GM23248 (cell line): ENCODE results near the gene RAB8A. TPM values are rescaled to one million over a fixed set of nuclear protein-coding genes. Genes with fewer than 3 reads are reported as not detected.
A peak's percentile ranks its signal among the peaks of the same experiment; 100 is the strongest.
"Not testable (repeated sequence)": the region's sequence is repeated elsewhere in the genome, so short reads cannot be mapped to it uniquely, and the experiment has no call there.

Experiments
- DNase-seq: peaks from one replicate; pipeline ENCODE4 v3.0.0-alpha.2; 2015
- H2AFZ ChIP-seq: fragments of 200-600 bp; sonication (generic); 2 replicates; pipeline ENCODE4 v1.6.1; 2016; ENCODE audit warnings: antibody characterized with exemption
- H3F3A ChIP-seq: fragments of 200-600 bp; sonication (generic); 2 replicates; pipeline ENCODE4 v1.6.1; 2016; ENCODE audit warnings: mild to moderate bottlenecking, antibody characterized with exemption, mixed run types; ENCODE audit not compliant: insufficient read depth
- H3K27ac ChIP-seq: fragments of 200-600 bp; sonication (generic); 2 replicates; pipeline ENCODE4 v1.5.1; 2016; ENCODE audit warnings: mild to moderate bottlenecking
- H3K27me3 ChIP-seq: fragments of 200-600 bp; sonication (generic); replicated peaks from 2 replicates; pipeline ENCODE4 v1.6.1; 2016; ENCODE audit warnings: mild to moderate bottlenecking; ENCODE audit not compliant: insufficient read depth
- H3K36me3 ChIP-seq: fragments of 200-600 bp; sonication (generic); 2 replicates; pipeline ENCODE4 v1.6.1; 2016; ENCODE audit warnings: low read depth, mild to moderate bottlenecking
- H3K4me1 ChIP-seq: fragments of 200-600 bp; sonication (generic); 2 replicates; pipeline ENCODE4 v1.6.1; 2016; ENCODE audit warnings: mild to moderate bottlenecking; ENCODE audit not compliant: insufficient read depth
- H3K4me2 ChIP-seq: fragments of 200-600 bp; sonication (generic); one replicate; pipeline ENCODE4 v1.6.1; 2016; ENCODE audit warnings: mild to moderate bottlenecking; ENCODE audit not compliant: unreplicated experiment
- H3K4me3 ChIP-seq: fragments of 200-600 bp; sonication (generic); 2 replicates; pipeline ENCODE4 v1.5.1; 2016; ENCODE audit warnings: mild to moderate bottlenecking
- H3K79me2 ChIP-seq: fragments of 200-600 bp; sonication (generic); 2 replicates; pipeline ENCODE4 v1.6.1; 2016; ENCODE audit warnings: mild to moderate bottlenecking; ENCODE audit not compliant: insufficient read depth
- H3K9ac ChIP-seq: fragments of 200-600 bp; sonication (generic); 2 replicates; pipeline ENCODE4 v1.6.1; 2016; ENCODE audit warnings: mild to moderate bottlenecking
- H3K9me2 ChIP-seq: fragments of 200-600 bp; sonication (generic); 2 replicates; pipeline ENCODE4 v1.6.1; 2016; ENCODE audit warnings: mixed run types, mild to moderate bottlenecking, moderate library complexity; ENCODE audit not compliant: insufficient read depth
- H3K9me3 ChIP-seq: fragments of 200-600 bp; sonication (generic); one replicate; pipeline ENCODE4 v1.6.1; 2017; ENCODE audit warnings: low read depth
- H4K20me1 ChIP-seq: fragments of 200-600 bp; sonication (generic); 2 replicates; pipeline ENCODE4 v1.6.0; 2016; ENCODE audit not compliant: insufficient read depth
- EZH2 ChIP-seq: fragments of 200-600 bp; sonication (generic); IDR thresholded peaks from 2 replicates; pipeline ENCODE4 v1.6.1; 2018; ENCODE audit warnings: antibody characterized with exemption, mild to moderate bottlenecking; ENCODE audit not compliant: insufficient read depth, poor library complexity, severe bottlenecking
- EZH2phosphoT487 ChIP-seq: fragments of 200-600 bp; sonication (generic); IDR thresholded peaks from 2 replicates; pipeline ENCODE4 v1.6.1; 2018; ENCODE audit warnings: antibody characterized with exemption, moderate library complexity, mild to moderate bottlenecking, low read depth; ENCODE audit not compliant: insufficient read depth
- WGBS, 2 experiments: methylation state at CpG; one replicate each; pipeline ENCODE4 v1.1.6; 2015 to 2017; ENCODE audit warnings: low lambda C conversion rate in 2 of 2, low coverage in 1 of 2; ENCODE audit errors: missing lambda C conversion rate in 2 of 2; 5-methylcytosine and 5-hydroxymethylcytosine counted together
- in situ Hi-C: fragments of 300-500 bp; cut with MboI; formaldehyde crosslinking; loops from 2 replicates; pipeline ENCODE4 v1.15.0; 2020
- polyA plus RNA-seq: library from polyadenylated mRNA; unstranded; fragments of >200 nt; fragmentation: Nextera tagmentation; extraction: Ambion mirVana; gene quantifications from 2 replicates; pipeline ENCODE4 v1.2.1, GENCODE V29; 2016
- total RNA-seq: library from RNA; depleted of rRNA; stranded (reverse); fragments of >200 nt; shearing (Covaris generic); gene quantifications from 2 replicates; pipeline ENCODE4 v1.2.3, GENCODE V29; 2014

Gene RAB8A
- total and polyA plus RNA-seq, 2 experiments from 2014 or later = 42.6 to 112 TPM

- DNase-seq = no peak
- Histone ChIP-seq H4K20me1 (peaks cover 5% of the 10 kb centered on the region; the same call in 1 of the 2 replicates), H2AFZ (no peak overlapping the region), H3K4me2 (no peak overlapping the region), H3K9ac (peak overlapping the region; percentile 0; the same call in 1 of the 2 replicates), H3K27me3 (no peaks in the 10 kb centered on the region), H3F3A (peaks cover 89% of the 10 kb centered on the region), H3K4me3 (no peak overlapping the region), H3K36me3 (peaks cover 86% of the 10 kb centered on the region), H3K4me1 (peaks cover 26% of the 10 kb centered on the region), H3K79me2 (peaks cover 100% of the 10 kb centered on the region), H3K9me3 (no peaks in the 10 kb centered on the region), H3K9me2 (no peaks in the 10 kb centered on the region), H3K27ac (peak overlapping the region; percentile 99)
- 87 to 92% methylated on average over 11 of the region's 11 CpGs for WGBS, 2 experiments
- in situ Hi-C loops = no loop called here
- TF ChIP-seq EZH2 = no peak
- no peak for TF ChIP-seq EZH2phosphoT487
Observed at GRCh38 chr19:16084067-16084685, 27.5 kb upstream of the RAB8A start.

GRCh38 chr19:16085115-16085514 is 26.6 kb upstream of the RAB8A start:
- Histone ChIP-seq H3K27me3 (no peaks in the 10 kb centered on the region), H3K9me3 (no peaks in the 10 kb centered on the region), H3K79me2 (peaks cover 100% of the 10 kb centered on the region), H3K27ac (peak overlapping the region; percentile 99), H3K4me2 (no peak overlapping the region), H3K4me1 (peaks cover 17% of the 10 kb centered on the region), H3F3A (peaks cover 89% of the 10 kb centered on the region), H3K9ac (peak overlapping the region; percentile 27; the same call in 1 of the 2 replicates), H3K36me3 (peaks cover 92% of the 10 kb centered on the region), H3K4me3 (no peak overlapping the region), H4K20me1 (peaks cover 5% of the 10 kb centered on the region; the same call in 1 of the 2 replicates), H3K9me2 (no peaks in the 10 kb centered on the region), H2AFZ (no peak overlapping the region)
- in situ Hi-C loops = no loop called here
- DNase-seq = peak; percentile 53
- 71 to 72% methylated on average over 6 of the region's 6 CpGs for WGBS, 2 experiments
- TF ChIP-seq EZH2 = no peak
- TF ChIP-seq EZH2phosphoT487 = no peak

GRCh38 chr19:16087404-16087803 is 24.3 kb upstream of the RAB8A start:
- H3K4me3 ChIP-seq, DNase-seq, H4K20me1 ChIP-seq, H3K4me1 ChIP-seq, H3K4me2 ChIP-seq, H3K9me2 ChIP-seq, H3K9ac ChIP-seq, H3K9me3 ChIP-seq, H3K27me3 ChIP-seq, H2AFZ ChIP-seq, in situ Hi-C loops: not testable (repeated sequence)
- peak overlapping the region; percentile 41 for H3K27ac ChIP-seq
- H3F3A ChIP-seq = peaks cover 90% of the 10 kb centered on the region
- H3K36me3 ChIP-seq = peaks cover 93% of the 10 kb centered on the region
- peaks cover 100% of the 10 kb centered on the region for H3K79me2 ChIP-seq
- 91 to 93% methylated on average over 11 of the region's 11 CpGs for WGBS, 2 experiments

DNA sequence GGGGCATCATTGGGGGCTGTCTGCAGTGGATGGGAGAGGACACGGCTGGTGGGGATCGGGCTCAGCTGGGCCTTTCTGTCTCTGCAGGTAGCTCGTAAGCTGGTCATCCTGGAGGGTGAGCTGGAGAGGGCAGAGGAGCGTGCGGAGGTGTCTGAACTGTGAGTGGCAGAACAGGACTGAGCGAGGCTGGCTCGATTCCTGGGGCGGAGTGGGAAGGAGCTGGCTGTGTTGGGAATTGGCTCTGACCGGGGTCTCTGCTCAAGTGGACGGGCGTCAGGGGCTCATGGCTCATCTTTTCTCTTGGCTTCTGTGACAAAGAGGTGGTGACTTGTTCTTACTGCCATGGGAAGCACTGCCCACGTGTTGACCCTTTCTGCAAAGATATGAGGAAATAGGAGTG is 23.7 kb upstream of the RAB8A start:
- H2AFZ ChIP-seq = no peak overlapping the region
- peaks cover 5% of the 10 kb centered on the region; the same call in 1 of the 2 replicates for H4K20me1 ChIP-seq
- H3K27ac ChIP-seq = peak overlapping the region; percentile 41
- no peak for DNase-seq
- H3F3A ChIP-seq = peaks cover 90% of the 10 kb centered on the region
- no peaks in the 10 kb centered on the region for H3K27me3 ChIP-seq
- no peak overlapping the region for H3K9ac ChIP-seq
- H3K4me3 ChIP-seq = no peak overlapping the region
- no peaks in the 10 kb centered on the region for H3K9me2 ChIP-seq
- H3K36me3 ChIP-seq = peaks cover 94% of the 10 kb centered on the region
- peaks cover 100% of the 10 kb centered on the region for H3K79me2 ChIP-seq
- no peaks in the 10 kb centered on the region for H3K4me1 ChIP-seq
- TF ChIP-seq EZH2 = no peak
- no peak for TF ChIP-seq EZH2phosphoT487
- in situ Hi-C loops = no loop called here
- no peak overlapping the region for H3K4me2 ChIP-seq
- H3K9me3 ChIP-seq = no peaks in the 10 kb centered on the region
- WGBS, 2 experiments = 56 to 57% methylated on average over 11 to 12 of the region's 12 CpGs
